HepG2 (cell line): ENCODE data around the gene SMARCA5. TPM values are rescaled to one million over a fixed set of nuclear protein-coding genes. Genes with fewer than 3 reads are reported as not detected.

Source experiments
- ATAC-seq: fragments of 200-7000 bp; cut with Tn5 transposase; 3 replicates; pipeline ENCODE4 v1.9.1; 2020; ENCODE audit warnings: mild to moderate bottlenecking, moderate library complexity
- BruUV-seq: library from RNA; stranded (reverse); fragments of 400-500 nt; replicated peaks from 2 replicates; lab custom pipeline; 2021; lab: Mats Ljungman, UMichigan
- CTCF ChIA-PET: fragments of 300-600 bp; formaldehyde crosslinking; extraction: SDS; loops from one replicate; lab custom pipeline; 2021; ENCODE audit warnings: low total read pairs, inconsistent platforms, low intra/inter-chr PET ratio; lab: Yijun Ruan, JAX
- POLR2A ChIA-PET: fragments of 350-600 bp; sonication (Branson Sonifier 250); formaldehyde crosslinking; loops from one replicate; lab custom pipeline; 2020; ENCODE audit warnings: antibody characterized with exemption, inconsistent platforms; lab: Yijun Ruan, JAX
- DNase-seq: peaks from one replicate; pipeline ENCODE4 v3.0.0-alpha.2; 2015; ENCODE audit warnings: low spot score
- FAIRE-seq: peaks from 3 replicates; lab custom pipeline; 2011; peaks lifted over from hg19 to GRCh38; lab: Jason Lieb, UNC
- H2AFZ ChIP-seq: one replicate; pipeline ENCODE4 v1.6.1; 2011; ENCODE audit warnings: low read length, inconsistent platforms
- H3K27ac ChIP-seq: fragments of 300-600 bp; 3 replicates; pipeline ENCODE4 v1.8.0; 2011; ENCODE audit warnings: mixed run types, mild to moderate bottlenecking, mixed read lengths, low read length, inconsistent platforms; ENCODE audit not compliant: insufficient read depth; ENCODE audit errors: extremely low read length
- H3K27me3 ChIP-seq, 2 experiments: fragments of 200-600 bp in 1 of 2; 2 replicates in 1 of 2; 3 replicates in 1 of 2; pipeline versions ENCODE4 v1.6.0 to v1.8.0; 2011; ENCODE audit warnings: low read length in 2 of 2, mild to moderate bottlenecking in 2 of 2, moderate library complexity in 2 of 2, inconsistent platforms in 1 of 2; ENCODE audit not compliant: insufficient read depth in 2 of 2, control insufficient read depth in 1 of 2
- H3K36me3 ChIP-seq, 2 experiments: fragments of 200-600 bp in 1 of 2; replicated peaks in 1 of 2; 2 replicates in 1 of 2; 3 replicates in 1 of 2; pipeline versions ENCODE4 v1.5.1 to v1.8.0; 2011; ENCODE audit warnings: low read length in 2 of 2, inconsistent platforms in 1 of 2; ENCODE audit not compliant: insufficient read depth in 2 of 2, control insufficient read depth in 1 of 2
- H3K4me1 ChIP-seq: 2 replicates; pipeline ENCODE4 v1.5.1; 2012; ENCODE audit warnings: low read length, inconsistent platforms; ENCODE audit not compliant: insufficient read depth
- H3K4me2 ChIP-seq: 2 replicates; pipeline ENCODE4 v1.6.0; 2011; ENCODE audit warnings: low read depth, low read length, inconsistent platforms
- H3K4me3 ChIP-seq, 3 experiments: fragments of 200-600 bp in 1 of 3; sonication (generic), shearing (Covaris generic) in 1 of 3; replicated peaks in 1 of 3; 2 replicates each; pipeline ENCODE4 v1.5.1; 2011 to 2016; ENCODE audit warnings: low read length in 3 of 3, inconsistent platforms in 2 of 3, low read depth in 2 of 3, mild to moderate bottlenecking in 2 of 3, control low read depth in 1 of 3, mixed read lengths in 1 of 3; ENCODE audit not compliant: insufficient read depth in 1 of 3
- H3K79me2 ChIP-seq: one replicate; pipeline ENCODE4 v1.6.1; 2011; ENCODE audit warnings: low read length, inconsistent platforms; ENCODE audit not compliant: insufficient read depth
- H3K9ac ChIP-seq: 2 replicates; pipeline ENCODE4 v1.6.0; 2011; ENCODE audit warnings: mild to moderate bottlenecking, low read depth, low read length, inconsistent platforms; ENCODE audit not compliant: insufficient read depth
- H3K9me3 ChIP-seq: 2 replicates; pipeline ENCODE4 v1.5.1; 2012; ENCODE audit warnings: mild to moderate bottlenecking, low read length
- H4K20me1 ChIP-seq: 2 replicates; pipeline ENCODE4 v1.6.0; 2011; ENCODE audit warnings: inconsistent platforms, mild to moderate bottlenecking, low read length, moderate library complexity; ENCODE audit not compliant: insufficient read depth
- CTCF ChIP-seq: sonication (generic); formaldehyde crosslinking; IDR thresholded peaks from 2 replicates; pipeline ENCODE4 v1.5.0; 2020; ENCODE audit warnings: mild to moderate bottlenecking, missing genetic modification reagents, moderate library complexity
- NR1H2 ChIP-seq: sonication (generic); formaldehyde crosslinking; IDR thresholded peaks from 2 replicates; pipeline ENCODE4 v1.8.1; 2022; ENCODE audit warnings: low read depth, missing genetic modification reagents, borderline replicate concordance
- RAD21 ChIP-seq: fragments of 450-650 bp; formaldehyde crosslinking; IDR thresholded peaks from 2 replicates; pipeline ENCODE4 v1.5.0; 2020; ENCODE audit warnings: mild to moderate bottlenecking
- SIX1 ChIP-seq: sonication (generic); formaldehyde crosslinking; IDR thresholded peaks from 2 replicates; pipeline ENCODE4 v1.4.0; 2020; ENCODE audit warnings: missing genetic modification reagents, borderline replicate concordance
- SMC3 ChIP-seq: IDR thresholded peaks from 2 replicates; pipeline ENCODE4 v1.6.1; 2011; ENCODE audit warnings: low read length, improper control_type of control experiment
- STAG1 ChIP-seq: sonication (generic); formaldehyde crosslinking; IDR thresholded peaks from 2 replicates; pipeline ENCODE4 v1.4.0; 2020; ENCODE audit warnings: missing genetic modification reagents
- TEAD3 ChIP-seq: optimal IDR thresholded peaks from 2 replicates; pipeline ENCODE3; 2016; ENCODE audit warnings: borderline replicate concordance
- USF2 ChIP-seq, 2 experiments: sonication (generic) in 1 of 2; formaldehyde crosslinking in 1 of 2; IDR thresholded peaks; 2 replicates each; pipeline versions ENCODE4 v1.5.1 to v1.6.1; 2011 to 2020; ENCODE audit warnings: borderline replicate concordance in 1 of 2, low read depth in 1 of 2, low read length in 1 of 2, mild to moderate bottlenecking in 1 of 2, missing genetic modification reagents in 1 of 2, moderate library complexity in 1 of 2
- ZNF740 ChIP-seq: sonication (generic); formaldehyde crosslinking; IDR thresholded peaks from 2 replicates; pipeline ENCODE4 v1.4.0; 2020; ENCODE audit warnings: missing genetic modification reagents
- WGBS: methylation state at CpG from one replicate; pipeline ENCODE4 v1.1.6; 2017; ENCODE audit warnings: low lambda C conversion rate; 5-methylcytosine and 5-hydroxymethylcytosine counted together
- in situ Hi-C: cut with HindIII; loops from 2 replicates; pipeline ENCODE4 v1.10.0; 2017; ENCODE audit warnings: low pct_unique_long_range_greater_than_20kb; ENCODE audit not compliant: extremely low pct_ligation_motif_present
- intact Hi-C: fragments of 100-400 bp; cut with micrococcal nuclease; formaldehyde crosslinking; loops from one replicate; pipeline ENCODE4 v1.10.0; 2022; ENCODE audit not compliant: unreplicated experiment
- polyA plus RNA-seq, 8 experiments: library from polyadenylated mRNA; depleted of rRNA in 3 of 8; stranded (reverse) in 7 of 8; unstranded in 1 of 8; fragments of >200 nt; fragmentation: Illumina TruSeq in 4 of 8; extraction: Trizol in 4 of 8; gene quantifications; 2 replicates each; pipeline versions ENCODE4 v1.2.1 to v1.2.3, GENCODE V29; 2011 to 2016; ENCODE audit warnings: low read depth in 4 of 8, missing spikeins in 1 of 8, mixed read lengths in 1 of 8; ENCODE audit not compliant: insufficient read depth in 1 of 8
- total RNA-seq, 5 experiments: library from RNA; depleted of rRNA; stranded (reverse); fragments of >200 nt; fragmentation: Illumina TruSeq; extraction: Trizol; gene quantifications; 2 replicates each; pipeline ENCODE4 v1.2.3, GENCODE V29; 2016; ENCODE audit warnings: low read depth in 1 of 5

SMARCA5 gene
- total and polyA plus RNA-seq, 2 of the 13 experiments (the other 11 are each of a cell fraction or from before 2014, with no cell fraction given) = 7.0 to 37.5 TPM

GRCh38 chr4:143482840-143483239 lies 30.7 kb upstream of the SMARCA5 start:
- no peaks in the 10 kb centered on the region for H4K20me1 ChIP-seq
- H3K27me3 ChIP-seq = no peaks in the 10 kb centered on the region
- FAIRE-seq (no peak), ATAC-seq (no peak), DNase-seq (peak; percentile 16)
- peak; percentile 84 for TF ChIP-seq STAG1 (CRISPR knock-in tag)
- TF ChIP-seq TEAD3 (CRISPR knock-in tag) = no peak
- peak; percentile 18; the same call in 1 of the 2 replicates for TF ChIP-seq SMC3
- TF ChIP-seq NR1H2 (CRISPR knock-in tag) = no peak
- no peak for TF ChIP-seq ZNF740 (CRISPR knock-in tag)
- no peak for TF ChIP-seq USF2 (IDR thresholded peaks at IDR 0.05; ENCODE audit: low read depth, low read length)
- no peak for TF ChIP-seq USF2 (CRISPR knock-in tag; IDR thresholded peaks at IDR 0.05; ENCODE audit: borderline replicate concordance)
- peak; percentile 63 for TF ChIP-seq CTCF
- TF ChIP-seq RAD21 = peak; percentile 42; the same call in 1 of the 2 replicates
- TF ChIP-seq SIX1 (CRISPR knock-in tag) = no peak
- no peak overlapping the region for H3K27ac ChIP-seq
- H3K4me2 ChIP-seq = no peak overlapping the region
- H3K4me3 ChIP-seq = no peak overlapping the region
- ChIA-PET POLR2A (no interaction called here), CTCF (interaction anchor here (1.3 to 1.8 kb wide), 4 partner anchors 107 to 498 kb away, joined by 4 to 8 read pairs (median 6); no protein-coding TSS in a partner anchor)
- WGBS = 22% methylated on average over 1 of the region's 1 CpG
- H3K36me3 ChIP-seq = no peaks in the 10 kb centered on the region
- no peak overlapping the region for H2AFZ ChIP-seq
- no peaks in the 10 kb centered on the region for H3K9me3 ChIP-seq
- H3K79me2 ChIP-seq = no peaks in the 10 kb centered on the region
- intact Hi-C loops = loop anchor here (2.0 to 5.0 kb wide), 3 partner anchors 108 to 276 kb away; partner anchors contain the start of gene GAB1
- no TSS peak for BruUV-seq
- in situ Hi-C loops = loop anchor here (10.0 to 25.0 kb wide), 2 partner anchors 278 to 496 kb away; no protein-coding TSS in a partner anchor
- no peaks in the 10 kb centered on the region for H3K4me1 ChIP-seq
- H3K9ac ChIP-seq = no peak overlapping the region
